HepG2 (cell line): ENCODE results near the gene LIM2. TPM values are rescaled to one million over a fixed set of nuclear protein-coding genes. Genes with fewer than 3 reads are reported as not detected.

Source experiments
- AGO2 ChIP-seq: fragments of 200-400 bp; formaldehyde crosslinking; optimal IDR thresholded peaks from 2 replicates; pipeline ENCODE3; 2017; ENCODE audit warnings: mild to moderate bottlenecking, low read depth, low read length, moderate library complexity
- ARNT ChIP-seq: fragments of 450-650 bp; IDR thresholded peaks from 2 replicates; pipeline ENCODE4 v1.6.1; 2017
- BRCA1 ChIP-seq: sonication (generic); formaldehyde crosslinking; IDR thresholded peaks from 2 replicates; pipeline ENCODE4 v1.4.0; 2020; ENCODE audit warnings: missing genetic modification reagents
- BRD4 ChIP-seq: sonication (generic); formaldehyde crosslinking; IDR thresholded peaks from 2 replicates; pipeline ENCODE4 v1.4.0; 2020; ENCODE audit warnings: missing genetic modification reagents
- FOXC1 ChIP-seq: sonication (generic); formaldehyde crosslinking; IDR thresholded peaks from 2 replicates; pipeline ENCODE4 v1.8.0; 2022; ENCODE audit warnings: mild to moderate bottlenecking, missing genetic modification reagents, borderline replicate concordance
- HMG20A ChIP-seq: IDR thresholded peaks from 2 replicates; pipeline ENCODE4 v1.6.1; 2016; ENCODE audit warnings: borderline replicate concordance
- NCOA2 ChIP-seq: sonication (generic); formaldehyde crosslinking; IDR thresholded peaks from 2 replicates; pipeline ENCODE4 v1.8.0; 2022; ENCODE audit warnings: inconsistent platforms
- NR2C2 ChIP-seq: sonication (generic); formaldehyde crosslinking; IDR thresholded peaks from 2 replicates; pipeline ENCODE4 v1.4.0; 2020; ENCODE audit warnings: missing genetic modification reagents, mild to moderate bottlenecking, moderate library complexity, borderline replicate concordance
- NR2F6 ChIP-seq, 2 experiments: IDR thresholded peaks; 2 replicates each; pipeline ENCODE4 v1.6.1; 2016; ENCODE audit warnings: antibody characterized with exemption in 1 of 2, mild to moderate bottlenecking in 1 of 2
- POLR2A ChIP-seq, 2 experiments: IDR thresholded peaks; 2 replicates each; pipeline ENCODE4 v1.6.1; 2011; ENCODE audit warnings: low read depth in 2 of 2, low read length in 2 of 2, mild to moderate bottlenecking in 1 of 2, moderate library complexity in 1 of 2; ENCODE audit not compliant: insufficient read depth in 1 of 2
- SIN3B ChIP-seq: fragments of 150-350 bp; IDR thresholded peaks from 2 replicates; pipeline ENCODE4 v1.6.1; 2014; ENCODE audit warnings: low read length
- TIGD3 ChIP-seq: sonication (generic); formaldehyde crosslinking; IDR thresholded peaks from 2 replicates; pipeline ENCODE4 v1.5.1; 2020; ENCODE audit warnings: mild to moderate bottlenecking, missing genetic modification reagents, borderline replicate concordance
- TRIM24 ChIP-seq: sonication (generic); formaldehyde crosslinking; IDR thresholded peaks from 2 replicates; pipeline ENCODE4 v1.8.0; 2022; ENCODE audit warnings: mild to moderate bottlenecking, missing genetic modification reagents
- YEATS4 ChIP-seq: sonication (generic); formaldehyde crosslinking; IDR thresholded peaks from 2 replicates; pipeline ENCODE4 v1.4.0; 2020; ENCODE audit warnings: missing genetic modification reagents, borderline replicate concordance
- ZNF230 ChIP-seq: sonication (generic); formaldehyde crosslinking; IDR thresholded peaks from 2 replicates; pipeline ENCODE4 v1.4.0; 2020; ENCODE audit warnings: mild to moderate bottlenecking, missing genetic modification reagents
- ZNF589 ChIP-seq: sonication (generic); formaldehyde crosslinking; conservative IDR thresholded peaks from 2 replicates; pipeline ENCODE4 v1.8.0; 2022; ENCODE audit warnings: mild to moderate bottlenecking, moderate library complexity, missing genetic modification reagents
- ZNF687 ChIP-seq: sonication (generic); formaldehyde crosslinking; IDR thresholded peaks from 2 replicates; pipeline ENCODE4 v1.5.1; 2020; ENCODE audit warnings: mild to moderate bottlenecking, missing genetic modification reagents, moderate library complexity
- ZNF7 ChIP-seq: IDR thresholded peaks from 2 replicates; pipeline ENCODE4 v1.6.1; 2016; ENCODE audit warnings: missing biosample characterization, missing genetic modification reagents
- ZSCAN25 ChIP-seq: sonication (generic); formaldehyde crosslinking; IDR thresholded peaks from 2 replicates; pipeline ENCODE4 v1.8.0; 2022; ENCODE audit warnings: mild to moderate bottlenecking, missing genetic modification reagents
- polyA plus RNA-seq, 8 experiments: library from polyadenylated mRNA; depleted of rRNA in 3 of 8; stranded (reverse) in 7 of 8; unstranded in 1 of 8; fragments of >200 nt; fragmentation: Illumina TruSeq in 4 of 8; extraction: Trizol in 4 of 8; gene quantifications; 2 replicates each; pipeline versions ENCODE4 v1.2.1 to v1.2.3, GENCODE V29; 2011 to 2016; ENCODE audit warnings: low read depth in 4 of 8, missing spikeins in 1 of 8, mixed read lengths in 1 of 8; ENCODE audit not compliant: insufficient read depth in 1 of 8
- total RNA-seq, 5 experiments: library from RNA; depleted of rRNA; stranded (reverse); fragments of >200 nt; fragmentation: Illumina TruSeq; extraction: Trizol; gene quantifications; 2 replicates each; pipeline ENCODE4 v1.2.3, GENCODE V29; 2016; ENCODE audit warnings: low read depth in 1 of 5
- TF ChIP-seq, protein P1 (sequence below): IDR thresholded peaks from 2 replicates; pipeline ENCODE4 v1.6.1; 2018; ENCODE audit warnings: missing genetic modification reagents, mild to moderate bottlenecking, missing compliant biosample characterization
- TF ChIP-seq, protein P2 (sequence below): sonication (generic); formaldehyde crosslinking; IDR thresholded peaks from 2 replicates; pipeline ENCODE4 v1.5.0; 2020; ENCODE audit warnings: mild to moderate bottlenecking, missing genetic modification reagents, borderline replicate concordance

The LIM2 gene
- total and polyA plus RNA-seq, 2 of the 13 experiments (the other 11 are each of a cell fraction or from before 2014, with no cell fraction given), result 1.3 TPM; not detected in 1

DNA sequence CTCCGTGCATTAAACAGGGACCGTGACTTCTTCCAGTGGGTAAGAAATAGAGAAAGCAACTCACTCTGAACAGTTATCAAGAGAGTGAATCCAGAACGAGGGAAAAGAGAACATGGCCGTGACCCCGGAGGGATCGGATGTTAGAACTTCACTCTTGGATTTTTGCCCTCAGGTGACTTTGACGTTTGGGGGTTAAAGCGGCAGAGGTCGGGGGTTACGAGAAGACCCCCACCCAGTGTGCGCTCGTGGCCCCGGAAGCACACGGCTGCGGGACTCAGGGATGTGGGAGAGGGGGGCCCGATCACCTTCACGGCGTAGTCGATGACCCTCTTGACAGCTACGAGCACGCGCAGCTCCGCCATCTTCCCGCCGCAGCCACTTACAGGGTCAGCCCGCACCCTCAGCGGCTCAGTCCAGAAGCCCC is 21.8 kb downstream of the LIM2 start, which contains the start of gene ETFB (continued):
- TF ChIP-seq FOXC1 (no peak), YEATS4 (CRISPR knock-in tag) (peak; percentile 80; the same call in 1 of the 2 replicates), ZNF7 (CRISPR knock-in tag) (no peak), BRCA1 (0 out of 2 replicates have a peak, but pooled peaks have one; percentile 75), TRIM24 (CRISPR knock-in tag) (no peak), ZNF687 (CRISPR knock-in tag) (peak; percentile 79), ZNF230 (CRISPR knock-in tag) (no peak), ARNT (no peak), AGO2 (peak; percentile 25), NCOA2 (CRISPR knock-in tag) (no peak), POLR2A (IDR thresholded peaks at IDR 0.05; ENCODE audit: insufficient read depth in 1 of 2, low read depth in 2 of 2, low read length in 2 of 2) (peak in 1 of 2 experiments; percentile 85; a peak in 1 of 4 replicates), NR2F6 (IDR thresholded peaks at IDR 0.05) (peak; percentile 2; the same call in 1 of the 2 replicates), NR2F6 (CRISPR knock-in tag; IDR thresholded peaks at IDR 0.05) (0 out of 2 replicates have a peak, but pooled peaks have one; percentile 15), SIN3B (no peak), NR2C2 (CRISPR knock-in tag) (peak; percentile 52; the same call in 1 of the 2 replicates), TIGD3 (CRISPR knock-in tag) (no peak), ZSCAN25 (CRISPR knock-in tag) (no peak), BRD4 (CRISPR knock-in tag) (0 out of 2 replicates have a peak, but pooled peaks have one; percentile 29), HMG20A (CRISPR knock-in tag) (no peak), ZNF589 (CRISPR knock-in tag) (no peak)
- TF ChIP-seq, protein P1, sequence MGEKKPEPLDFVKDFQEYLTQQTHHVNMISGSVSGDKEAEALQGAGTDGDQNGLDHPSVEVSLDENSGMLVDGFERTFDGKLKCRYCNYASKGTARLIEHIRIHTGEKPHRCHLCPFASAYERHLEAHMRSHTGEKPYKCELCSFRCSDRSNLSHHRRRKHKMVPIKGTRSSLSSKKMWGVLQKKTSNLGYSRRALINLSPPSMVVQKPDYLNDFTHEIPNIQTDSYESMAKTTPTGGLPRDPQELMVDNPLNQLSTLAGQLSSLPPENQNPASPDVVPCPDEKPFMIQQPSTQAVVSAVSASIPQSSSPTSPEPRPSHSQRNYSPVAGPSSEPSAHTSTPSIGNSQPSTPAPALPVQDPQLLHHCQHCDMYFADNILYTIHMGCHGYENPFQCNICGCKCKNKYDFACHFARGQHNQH, result no peak
- TF ChIP-seq, protein P2, sequence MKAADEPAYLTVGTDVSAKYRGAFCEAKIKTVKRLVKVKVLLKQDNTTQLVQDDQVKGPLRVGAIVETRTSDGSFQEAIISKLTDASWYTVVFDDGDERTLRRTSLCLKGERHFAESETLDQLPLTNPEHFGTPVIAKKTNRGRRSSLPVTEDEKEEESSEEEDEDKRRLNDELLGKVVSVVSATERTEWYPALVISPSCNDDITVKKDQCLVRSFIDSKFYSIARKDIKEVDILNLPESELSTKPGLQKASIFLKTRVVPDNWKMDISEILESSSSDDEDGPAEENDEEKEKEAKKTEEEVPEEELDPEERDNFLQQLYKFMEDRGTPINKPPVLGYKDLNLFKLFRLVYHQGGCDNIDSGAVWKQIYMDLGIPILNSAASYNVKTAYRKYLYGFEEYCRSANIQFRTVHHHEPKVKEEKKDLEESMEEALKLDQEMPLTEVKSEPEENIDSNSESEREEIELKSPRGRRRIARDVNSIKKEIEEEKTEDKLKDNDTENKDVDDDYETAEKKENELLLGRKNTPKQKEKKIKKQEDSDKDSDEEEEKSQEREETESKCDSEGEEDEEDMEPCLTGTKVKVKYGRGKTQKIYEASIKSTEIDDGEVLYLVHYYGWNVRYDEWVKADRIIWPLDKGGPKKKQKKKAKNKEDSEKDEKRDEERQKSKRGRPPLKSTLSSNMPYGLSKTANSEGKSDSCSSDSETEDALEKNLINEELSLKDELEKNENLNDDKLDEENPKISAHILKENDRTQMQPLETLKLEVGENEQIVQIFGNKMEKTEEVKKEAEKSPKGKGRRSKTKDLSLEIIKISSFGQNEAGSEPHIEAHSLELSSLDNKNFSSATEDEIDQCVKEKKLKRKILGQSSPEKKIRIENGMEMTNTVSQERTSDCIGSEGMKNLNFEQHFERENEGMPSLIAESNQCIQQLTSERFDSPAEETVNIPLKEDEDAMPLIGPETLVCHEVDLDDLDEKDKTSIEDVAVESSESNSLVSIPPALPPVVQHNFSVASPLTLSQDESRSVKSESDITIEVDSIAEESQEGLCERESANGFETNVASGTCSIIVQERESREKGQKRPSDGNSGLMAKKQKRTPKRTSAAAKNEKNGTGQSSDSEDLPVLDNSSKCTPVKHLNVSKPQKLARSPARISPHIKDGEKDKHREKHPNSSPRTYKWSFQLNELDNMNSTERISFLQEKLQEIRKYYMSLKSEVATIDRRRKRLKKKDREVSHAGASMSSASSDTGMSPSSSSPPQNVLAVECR (CRISPR knock-in tag), result 0 out of 2 replicates have a peak, but pooled peaks have one; percentile 26
